NCI-H2196 treated with DMSO at 0.1 percent for 48 hours (cell line): ENCODE data around the gene MKNK2.
"Not testable (repeated sequence)": the region's sequence is repeated elsewhere in the genome, so short reads cannot be mapped to it uniquely, and the experiment has no call there.

Experiments
- DNase-seq: peaks from one replicate; lab custom pipeline; 2025; ENCODE audit not compliant: unreplicated experiment; lab: John Stamatoyannopoulos, UW

The MKNK2 gene

GRCh38 chr19:2044709-2045500 lies 6.1 kb downstream of the MKNK2 start:
- DNase-seq = no peak

GRCh38 chr19:2043961-2044708 lies 6.9 kb downstream of the MKNK2 start:
- DNase-seq = no peak

- DNase-seq = no peak
These were observed 7.8 kb downstream of the MKNK2 start for GRCh38 chr19:2043251-2043641.

- DNase-seq = no peak
These were observed 8.4 kb downstream of the MKNK2 start for GRCh38 chr19:2042485-2043250.

- DNase-seq = peak; percentile 93
These were observed 9.2 kb downstream of the MKNK2 start for GRCh38 chr19:2041683-2042484.

- DNase-seq = no peak
These were observed 9.7 kb downstream of the MKNK2 start for GRCh38 chr19:2041433-2041682.

GRCh38 chr19:2040647-2041432 lies 10.2 kb downstream of the MKNK2 start:
- DNase-seq = no peak

- no peak for DNase-seq
These were observed 10.9 kb downstream of the MKNK2 start for GRCh38 chr19:2039959-2040646.

GRCh38 chr19:2039089-2039958 lies 11.7 kb downstream of the MKNK2 start:
- no peak for DNase-seq

- no peak for DNase-seq
These were observed 12.6 kb downstream of the MKNK2 start for GRCh38 chr19:2038284-2039088.

GRCh38 chr19:2037651-2038255 lies 13.3 kb downstream of the MKNK2 start:
- no peak for DNase-seq

- DNase-seq = no peak
These were observed 14.6 kb downstream of the MKNK2 start for GRCh38 chr19:2036424-2036823.

- no peak for DNase-seq
These were observed 15.5 kb downstream of the MKNK2 start for GRCh38 chr19:2035590-2035991.

- DNase-seq = no peak
These were observed 16.1 kb downstream of the MKNK2 start for GRCh38 chr19:2034729-2035589.

GRCh38 chr19:2034253-2034652 lies 16.8 kb downstream of the MKNK2 start:
- not testable (repeated sequence) for DNase-seq

GRCh38 chr19:2033825-2034159 lies 17.3 kb downstream of the MKNK2 start:
- no peak for DNase-seq
